GM12873 (cell line): ENCODE measurements around the gene FYCO1.

Experiments used
- TF ChIP-seq, protein P1 (sequence below): IDR thresholded peaks from 2 replicates; pipeline ENCODE4 v1.5.1; 2012; ENCODE audit warnings: low read depth, mild to moderate bottlenecking, moderate library complexity, low read length, control low read depth; ENCODE audit not compliant: insufficient read depth; ENCODE audit errors: missing control alignments

The FYCO1 gene

DNA sequence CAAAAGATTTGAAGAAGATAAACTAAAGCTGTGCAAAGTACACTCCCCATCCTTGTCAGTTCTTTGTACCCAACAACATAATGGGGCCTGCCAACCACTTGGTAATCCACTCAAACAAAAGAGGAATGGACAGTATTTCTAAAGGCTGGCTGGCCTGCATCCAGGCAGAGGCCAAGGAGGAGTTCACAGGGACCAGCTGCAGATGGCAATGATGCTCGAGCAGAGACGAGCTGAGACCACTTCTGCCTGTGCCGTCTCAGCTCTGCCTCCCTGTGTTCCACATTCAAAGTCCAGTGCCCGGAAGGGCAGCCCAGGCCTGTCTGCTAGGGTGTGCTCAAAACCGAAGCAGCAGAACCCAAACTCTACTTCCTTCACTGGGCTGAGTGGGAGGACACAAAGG lies 38.0 kb downstream of the FYCO1 start:
- TF ChIP-seq, protein P1, sequence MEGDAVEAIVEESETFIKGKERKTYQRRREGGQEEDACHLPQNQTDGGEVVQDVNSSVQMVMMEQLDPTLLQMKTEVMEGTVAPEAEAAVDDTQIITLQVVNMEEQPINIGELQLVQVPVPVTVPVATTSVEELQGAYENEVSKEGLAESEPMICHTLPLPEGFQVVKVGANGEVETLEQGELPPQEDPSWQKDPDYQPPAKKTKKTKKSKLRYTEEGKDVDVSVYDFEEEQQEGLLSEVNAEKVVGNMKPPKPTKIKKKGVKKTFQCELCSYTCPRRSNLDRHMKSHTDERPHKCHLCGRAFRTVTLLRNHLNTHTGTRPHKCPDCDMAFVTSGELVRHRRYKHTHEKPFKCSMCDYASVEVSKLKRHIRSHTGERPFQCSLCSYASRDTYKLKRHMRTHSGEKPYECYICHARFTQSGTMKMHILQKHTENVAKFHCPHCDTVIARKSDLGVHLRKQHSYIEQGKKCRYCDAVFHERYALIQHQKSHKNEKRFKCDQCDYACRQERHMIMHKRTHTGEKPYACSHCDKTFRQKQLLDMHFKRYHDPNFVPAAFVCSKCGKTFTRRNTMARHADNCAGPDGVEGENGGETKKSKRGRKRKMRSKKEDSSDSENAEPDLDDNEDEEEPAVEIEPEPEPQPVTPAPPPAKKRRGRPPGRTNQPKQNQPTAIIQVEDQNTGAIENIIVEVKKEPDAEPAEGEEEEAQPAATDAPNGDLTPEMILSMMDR: no peak

DNA sequence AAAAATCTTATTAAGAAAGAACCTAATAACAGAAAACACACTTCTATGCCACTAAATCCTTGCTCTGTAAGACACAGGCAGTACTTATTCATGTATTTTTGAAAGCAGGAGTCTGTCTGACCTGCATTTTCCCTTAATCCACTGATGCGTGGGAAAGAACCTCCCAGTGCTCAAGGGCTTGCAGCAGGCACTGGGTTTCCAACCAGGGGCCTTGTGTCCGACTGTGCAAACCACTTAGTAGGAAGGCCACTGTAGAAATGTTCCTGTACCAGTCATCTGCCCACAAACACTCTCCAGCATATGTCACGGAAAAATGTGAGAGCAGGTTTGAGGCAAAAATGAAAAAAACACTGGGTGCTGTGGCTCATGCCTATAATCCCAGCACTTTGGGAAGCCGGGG lies 39.9 kb downstream of the FYCO1 start:
- TF ChIP-seq, protein P1: no peak

DNA sequence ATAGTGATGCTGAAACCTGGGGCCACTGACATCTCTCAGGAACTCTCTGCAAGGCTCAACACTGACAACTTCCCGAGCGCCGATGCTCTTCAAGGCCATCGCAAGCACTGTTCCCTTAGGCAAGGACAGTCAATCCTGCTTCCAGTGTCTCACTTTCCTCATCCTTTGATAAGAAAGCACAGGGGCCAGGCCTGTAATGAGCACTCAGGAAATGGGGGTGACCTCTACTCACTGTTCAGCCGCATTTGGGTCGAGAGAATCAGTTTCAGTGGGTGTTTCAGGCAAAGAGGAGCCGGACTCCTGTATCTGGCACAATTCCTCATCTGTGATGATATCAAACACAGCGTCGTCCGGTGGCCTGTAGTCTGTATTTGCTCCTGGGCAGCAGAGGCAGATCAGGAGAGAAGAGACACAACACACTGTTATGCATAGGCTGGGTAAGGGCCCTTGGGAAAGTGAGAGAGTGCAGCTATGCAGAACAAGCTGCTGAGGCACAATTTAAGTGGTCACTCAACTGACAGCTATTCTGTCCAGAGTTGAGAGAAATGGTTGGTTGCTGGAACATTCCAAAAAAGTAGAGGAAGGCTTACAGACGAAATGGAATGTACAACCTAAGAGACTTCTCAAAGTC lies 40.5 kb downstream of the FYCO1 start:
- TF ChIP-seq, protein P1: no peak

DNA sequence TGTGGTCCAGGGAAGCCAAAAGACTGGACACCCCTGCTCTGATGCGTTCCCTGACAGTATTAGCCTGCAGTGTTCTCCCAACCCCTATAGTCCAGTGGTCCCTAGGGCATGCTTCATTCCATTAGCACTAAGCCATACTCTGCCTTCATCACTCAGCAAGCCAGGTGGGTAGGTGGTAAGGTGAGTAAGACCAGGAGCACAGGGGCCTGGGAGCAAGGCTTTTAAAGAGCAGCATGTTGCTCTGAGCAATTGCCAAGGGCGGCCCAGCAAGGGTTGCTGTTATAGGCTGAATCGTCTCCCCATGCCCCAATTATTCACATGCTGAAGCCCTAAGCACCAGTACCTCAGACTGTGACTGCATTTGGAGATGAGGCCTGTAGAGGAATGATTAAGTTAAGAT lies 41.3 kb downstream of the FYCO1 start:
- TF ChIP-seq, protein P1: no peak

DNA sequence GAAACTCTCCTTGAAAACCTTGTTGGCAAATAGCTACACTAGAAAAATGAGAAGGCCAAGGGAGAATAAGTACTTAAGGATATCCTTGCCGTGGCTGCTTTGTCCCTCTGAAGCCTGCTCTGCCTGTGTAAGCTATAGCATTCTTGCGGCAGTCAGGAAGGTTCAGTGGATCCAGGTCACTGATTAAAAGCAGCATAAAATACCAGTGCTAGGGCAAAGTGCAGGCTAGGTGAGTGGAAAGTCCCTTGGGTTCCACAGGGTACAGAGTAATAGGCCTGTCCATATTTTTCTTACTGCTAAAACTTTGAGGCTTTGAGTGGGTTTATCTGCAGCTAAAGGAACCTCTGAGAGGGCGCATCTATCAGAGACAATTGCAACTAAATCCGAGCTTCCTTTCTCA lies 42.1 kb downstream of the FYCO1 start:
- TF ChIP-seq, protein P1: no peak

DNA sequence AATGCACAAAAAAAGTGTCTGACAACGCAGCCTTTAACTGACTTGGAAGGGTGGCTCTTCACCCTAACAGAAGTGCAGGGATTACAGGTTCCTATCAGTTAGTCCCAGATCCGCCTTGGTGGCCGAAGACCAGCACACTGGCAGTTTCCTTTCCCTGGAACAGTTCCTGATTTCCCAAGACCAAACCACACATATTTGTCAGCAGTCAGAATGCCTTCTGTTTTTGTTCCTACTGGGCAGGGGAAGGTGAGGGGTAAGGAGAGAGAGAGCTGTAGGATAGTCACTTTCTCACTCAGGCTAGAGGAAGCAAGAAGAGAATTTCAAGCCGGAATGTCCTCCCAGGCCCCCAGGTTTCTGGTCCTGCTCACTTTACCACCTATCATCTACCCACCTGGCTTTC lies 43.2 kb downstream of the FYCO1 start:
- TF ChIP-seq, protein P1: no peak

DNA sequence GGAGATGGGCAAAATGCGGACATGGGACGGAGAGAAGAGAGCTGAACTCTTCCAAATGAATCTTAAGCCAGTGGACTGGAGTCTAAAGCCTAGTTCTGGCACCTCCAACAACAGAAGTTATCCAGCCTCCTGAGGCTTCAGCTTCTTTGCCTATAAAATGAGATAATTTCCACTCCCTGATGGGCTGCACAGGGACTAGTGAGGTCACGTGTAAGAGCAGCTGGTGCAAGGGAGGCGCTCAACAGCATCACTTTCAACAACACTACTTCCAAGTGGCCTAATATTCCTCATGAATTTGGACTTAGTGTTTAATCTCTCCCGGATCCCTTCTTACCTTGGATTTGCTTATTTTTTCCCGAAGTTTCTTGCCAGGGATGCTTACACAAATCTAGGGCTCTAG lies 43.7 kb downstream of the FYCO1 start:
- TF ChIP-seq, protein P1: no peak
